ENCODE results near the gene FOXS1.
"Not testable (repeated sequence)": the region's sequence is repeated elsewhere in the genome, so short reads cannot be mapped to it uniquely, and the experiment has no call there.

Gene FOXS1

DNA sequence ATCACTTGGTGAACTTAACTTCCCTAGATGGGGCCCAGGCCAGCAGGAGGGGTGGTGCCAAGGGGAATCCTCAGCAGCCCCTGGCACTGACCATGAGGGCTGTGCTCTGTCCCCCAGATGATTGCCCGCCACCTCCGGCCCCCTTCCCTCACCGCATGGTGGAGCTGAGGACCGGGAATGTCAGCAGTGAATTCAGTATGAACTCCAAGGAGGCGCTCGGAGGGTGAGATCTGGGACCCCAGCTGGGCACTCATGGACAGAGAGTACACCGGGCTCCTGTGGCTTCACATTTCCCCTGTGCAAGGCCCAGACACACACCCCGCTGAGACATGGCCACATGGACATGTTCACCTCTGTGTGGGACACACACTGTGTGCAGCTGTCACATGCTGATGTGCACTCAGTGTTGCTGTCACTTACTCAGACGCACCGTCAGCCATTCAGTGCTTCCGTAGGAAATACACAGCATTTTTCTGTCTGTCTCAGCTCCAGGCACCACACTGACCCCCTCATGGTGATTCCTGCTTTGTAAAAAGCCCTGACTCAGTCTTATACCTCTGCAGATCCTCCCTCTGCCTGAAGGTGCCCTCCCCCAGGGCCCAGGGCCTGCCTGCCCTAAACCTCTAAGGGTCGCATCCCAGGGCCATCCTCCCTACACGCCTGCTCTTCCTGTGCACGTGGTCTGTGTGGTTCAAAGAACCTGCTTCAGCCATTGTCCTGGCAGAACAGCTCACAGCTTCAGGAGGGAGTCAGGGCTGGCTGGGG lies 21.9 kb downstream of the FOXS1 start:
- H3K9me3 Mint-ChIP-seq, result no peaks in the 10 kb centered on the region
- H3K36me3 Mint-ChIP-seq (ENCODE audit: low read depth), result no peaks in the 10 kb centered on the region
- H3K4me3 Mint-ChIP-seq, result no peak overlapping the region
- no peaks in the 10 kb centered on the region for H3K27me3 Mint-ChIP-seq
- no peak overlapping the region for H3K27ac Mint-ChIP-seq
- no peaks in the 10 kb centered on the region for H3K4me1 Mint-ChIP-seq (ENCODE audit: low read depth)

DNA sequence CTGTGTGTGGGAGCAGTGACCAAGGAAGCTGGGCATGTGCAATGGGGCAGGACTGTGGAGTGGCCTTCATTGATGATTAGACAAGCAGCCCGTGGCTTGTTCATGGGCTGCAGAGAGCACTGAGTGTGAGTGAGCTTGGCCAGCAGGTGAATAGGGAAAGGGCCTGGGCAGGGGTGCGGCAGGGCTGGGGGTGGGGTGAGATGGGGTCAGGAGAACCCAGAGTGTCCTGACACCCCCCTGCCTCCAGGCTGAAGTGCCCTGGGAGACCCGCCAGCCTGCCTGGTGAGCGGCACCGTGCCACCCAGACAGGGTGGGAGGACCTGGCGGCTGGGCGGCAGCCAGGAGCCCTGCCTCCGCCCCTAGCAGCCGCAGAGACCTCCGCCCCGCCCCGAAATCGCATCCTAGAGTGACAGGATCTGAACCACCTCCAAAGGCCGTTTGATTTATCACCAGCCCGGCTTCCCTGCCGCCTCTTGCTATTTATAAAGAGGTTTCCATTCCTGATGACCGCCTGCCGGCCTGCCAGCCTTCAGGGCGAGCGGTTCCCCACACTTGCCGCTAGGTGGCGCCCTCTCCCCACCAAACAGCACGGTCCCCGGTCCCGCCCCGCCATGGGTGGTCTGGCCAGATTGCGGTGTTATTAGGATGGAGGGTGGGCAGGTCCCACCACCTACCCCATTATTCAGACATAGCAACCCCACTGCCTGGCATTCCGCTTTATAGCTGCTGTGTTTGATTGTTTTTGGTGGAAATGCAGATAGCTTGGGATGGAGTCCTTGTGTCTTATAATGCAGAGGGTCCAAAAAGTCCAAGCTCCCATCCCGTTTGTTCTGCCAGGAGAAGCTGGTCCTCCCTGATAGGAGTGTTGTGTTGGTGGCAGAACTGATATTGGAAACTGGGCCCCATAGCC lies 22.7 kb downstream of the FOXS1 start:
- Mint-ChIP-seq H3K27ac (no peak overlapping the region), H3K27me3 (no peaks in the 10 kb centered on the region), H3K36me3 (ENCODE audit: low read depth) (no peaks in the 10 kb centered on the region), H3K9me3 (no peaks in the 10 kb centered on the region), H3K4me3 (no peak overlapping the region), H3K4me1 (ENCODE audit: low read depth) (no peaks in the 10 kb centered on the region)

DNA sequence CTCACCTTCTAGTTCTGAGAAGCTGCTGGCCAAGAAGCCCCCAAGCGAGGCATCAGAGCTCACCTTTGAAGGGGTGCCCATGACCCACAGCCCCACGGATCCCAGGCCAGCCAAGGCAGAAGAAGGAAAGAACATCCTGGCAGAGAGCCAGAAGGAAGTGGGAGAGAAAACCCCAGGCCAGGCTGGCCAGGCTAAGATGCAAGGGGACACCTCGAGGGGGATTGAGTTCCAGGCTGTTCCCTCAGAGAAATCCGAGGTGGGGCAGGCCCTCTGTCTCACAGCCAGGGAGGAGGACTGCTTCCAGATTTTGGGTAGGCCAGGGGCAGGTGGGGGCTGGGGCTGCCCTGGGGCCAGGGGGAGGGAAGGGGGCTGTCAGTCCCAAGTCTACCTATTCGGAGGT lies 24.0 kb downstream of the FOXS1 start:
- Mint-ChIP-seq H3K4me3 (no peak overlapping the region), H3K36me3 (ENCODE audit: low read depth) (no peaks in the 10 kb centered on the region), H3K27me3 (no peaks in the 10 kb centered on the region), H3K9me3 (no peaks in the 10 kb centered on the region), H3K4me1 (ENCODE audit: low read depth) (no peaks in the 10 kb centered on the region), H3K27ac (no peak overlapping the region)

DNA sequence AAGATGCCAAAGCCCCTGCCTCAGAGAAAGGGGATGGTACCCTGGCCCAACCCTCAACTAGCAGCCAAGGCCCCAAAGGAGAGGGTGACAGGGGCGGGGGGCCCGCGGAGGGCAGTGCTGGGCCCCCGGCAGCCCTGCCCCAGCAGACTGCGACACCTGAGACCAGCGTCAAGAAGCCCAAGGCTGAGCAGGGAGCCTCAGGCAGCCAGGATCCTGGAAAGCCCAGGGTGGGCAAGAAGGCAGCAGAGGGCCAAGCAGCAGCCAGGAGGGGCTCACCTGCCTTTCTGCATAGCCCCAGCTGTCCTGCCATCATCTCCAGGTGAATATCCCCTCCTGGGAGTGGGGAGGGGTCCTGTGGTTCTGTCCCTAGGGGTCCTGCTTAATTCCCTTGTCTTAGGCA lies 25.2 kb downstream of the FOXS1 start:
- H3K4me3 Mint-ChIP-seq, result no peak overlapping the region
- no peaks in the 10 kb centered on the region for H3K4me1 Mint-ChIP-seq (ENCODE audit: low read depth)
- no peaks in the 10 kb centered on the region for H3K9me3 Mint-ChIP-seq
- no peaks in the 10 kb centered on the region for H3K27me3 Mint-ChIP-seq
- H3K27ac Mint-ChIP-seq, result no peak overlapping the region
- no peaks in the 10 kb centered on the region for H3K36me3 Mint-ChIP-seq (ENCODE audit: low read depth)

DNA sequence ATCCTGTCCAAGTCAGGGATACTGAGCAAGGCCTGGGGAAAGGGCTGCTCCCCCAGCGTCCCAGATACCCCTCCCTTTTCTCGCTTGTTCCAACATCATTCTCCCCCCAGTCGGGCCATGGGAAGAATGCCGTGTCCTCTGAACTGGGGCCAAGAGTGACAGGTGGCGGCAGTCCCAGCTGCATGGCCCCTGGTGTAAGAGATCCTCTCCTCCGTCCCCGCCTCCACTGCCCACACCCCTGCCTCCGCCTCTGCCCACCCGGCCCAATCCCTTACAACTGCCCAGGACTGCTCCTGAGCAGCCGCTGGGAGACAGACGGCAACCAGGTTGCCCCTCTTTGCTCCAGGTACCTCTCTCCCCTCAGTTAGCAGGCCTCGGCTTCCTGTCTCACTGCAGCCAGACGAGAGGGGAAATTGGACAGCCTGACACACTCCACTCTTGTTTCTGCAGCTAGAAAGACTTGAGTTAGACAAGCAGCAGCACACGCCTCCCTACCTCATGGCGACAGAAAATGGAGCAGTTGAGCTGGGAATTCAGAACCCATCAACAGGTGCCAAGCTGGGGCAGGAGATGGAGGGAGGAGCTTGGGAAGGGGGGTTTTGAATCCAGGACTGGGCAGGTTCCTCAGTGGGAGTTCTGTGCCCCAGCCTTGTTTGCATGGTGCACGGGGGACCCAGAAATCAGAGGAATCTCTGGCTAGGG lies 26.2 kb downstream of the FOXS1 start, which contains the start of gene MYLK2:
Gene MYLK2, plus strand, starts transcription at position 274 of the 702 bp plus-strand sequence. Its CDS starts 225 bp downstream, at position 499.
- no peaks in the 10 kb centered on the region for H3K36me3 Mint-ChIP-seq (ENCODE audit: low read depth)
- no peaks in the 10 kb centered on the region for H3K4me1 Mint-ChIP-seq (ENCODE audit: low read depth)
- no peaks in the 10 kb centered on the region for H3K9me3 Mint-ChIP-seq
- no peak within 1 kb of the TSS for H3K27ac Mint-ChIP-seq
- no peak within 1 kb of the TSS for H3K4me3 Mint-ChIP-seq
- H3K27me3 Mint-ChIP-seq, result no peaks in the 10 kb centered on the region

DNA sequence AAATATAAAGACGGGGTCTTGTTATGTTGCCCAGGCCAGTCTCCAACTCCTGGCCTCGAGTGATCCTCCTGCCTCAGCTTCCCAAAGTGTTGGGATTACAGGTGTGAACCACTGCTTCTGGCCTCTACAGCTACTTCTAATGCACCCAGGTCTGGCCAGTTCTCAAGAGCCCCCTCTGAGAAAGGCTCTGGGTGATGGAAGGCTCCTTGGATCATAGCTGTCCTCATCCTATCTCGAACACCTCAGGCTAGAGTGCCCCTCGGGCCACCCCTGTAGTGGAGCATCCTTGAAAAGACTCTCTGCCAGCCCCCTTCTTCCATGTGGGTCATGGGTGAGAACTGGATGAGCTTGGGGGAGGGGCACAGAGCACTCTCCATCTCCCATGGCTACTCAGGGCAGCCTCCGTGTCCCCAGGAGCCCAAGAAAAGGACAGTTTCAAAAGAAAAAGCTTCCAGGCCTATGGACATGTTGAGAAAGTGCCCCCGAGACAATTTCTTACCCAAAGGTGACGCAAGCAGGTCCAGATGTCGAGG lies 27.0 kb downstream of the FOXS1 start:
- no peaks in the 10 kb centered on the region for H3K4me1 Mint-ChIP-seq (ENCODE audit: low read depth)
- no peaks in the 10 kb centered on the region for H3K9me3 Mint-ChIP-seq
- no peaks in the 10 kb centered on the region for H3K36me3 Mint-ChIP-seq (ENCODE audit: low read depth)
- H3K4me3 Mint-ChIP-seq, result no peak overlapping the region
- no peaks in the 10 kb centered on the region for H3K27me3 Mint-ChIP-seq
- no peak overlapping the region for H3K27ac Mint-ChIP-seq

DNA sequence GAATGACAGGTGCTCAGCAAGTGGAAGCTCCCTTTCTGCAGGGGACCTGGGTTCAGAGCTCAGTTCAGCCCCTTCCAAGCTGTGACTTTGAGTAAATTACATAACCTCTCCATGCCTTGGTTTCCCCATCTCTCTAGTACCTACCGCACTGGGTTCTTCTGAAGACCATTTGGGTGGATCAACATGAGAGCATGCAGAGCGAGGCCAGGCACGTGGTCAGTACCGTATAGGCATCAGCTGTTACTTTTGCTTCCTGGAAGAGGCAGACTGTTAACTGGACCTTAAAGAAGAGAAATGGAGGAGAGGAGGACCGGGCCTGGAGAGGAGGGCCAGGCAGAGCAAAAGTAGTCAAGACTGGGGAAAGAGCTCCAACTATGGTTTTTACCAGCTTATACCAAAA lies 27.9 kb downstream of the FOXS1 start:
- H3K9me3 Mint-ChIP-seq, result no peaks in the 10 kb centered on the region
- H3K27ac Mint-ChIP-seq, result no peak overlapping the region
- H3K4me3 Mint-ChIP-seq, result no peak overlapping the region
- H3K4me1 Mint-ChIP-seq (ENCODE audit: low read depth), result no peaks in the 10 kb centered on the region
- H3K27me3 Mint-ChIP-seq, result no peaks in the 10 kb centered on the region
- H3K36me3 Mint-ChIP-seq (ENCODE audit: low read depth), result no peaks in the 10 kb centered on the region

DNA sequence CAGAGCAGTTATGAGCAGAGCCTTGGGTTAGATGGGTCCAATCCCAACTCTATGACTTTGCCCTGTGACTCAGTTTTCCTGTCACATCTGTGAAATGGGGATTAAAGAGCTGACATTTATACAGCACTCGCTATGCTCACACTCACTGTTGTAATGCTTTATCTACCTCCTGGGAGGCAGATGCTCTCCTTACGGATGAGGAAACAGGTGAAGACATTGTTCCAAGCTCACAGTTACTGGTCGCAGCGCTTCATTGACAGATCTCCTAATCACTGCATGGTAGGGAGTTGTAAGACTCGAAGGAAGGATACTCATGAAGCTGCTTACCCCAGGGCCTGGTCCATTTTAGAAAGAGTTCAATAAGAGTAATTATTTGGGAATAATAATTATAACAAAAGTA lies 29.2 kb downstream of the FOXS1 start:
- Mint-ChIP-seq H3K27me3 (no peaks in the 10 kb centered on the region), H3K4me1 (ENCODE audit: low read depth) (no peaks in the 10 kb centered on the region)

DNA sequence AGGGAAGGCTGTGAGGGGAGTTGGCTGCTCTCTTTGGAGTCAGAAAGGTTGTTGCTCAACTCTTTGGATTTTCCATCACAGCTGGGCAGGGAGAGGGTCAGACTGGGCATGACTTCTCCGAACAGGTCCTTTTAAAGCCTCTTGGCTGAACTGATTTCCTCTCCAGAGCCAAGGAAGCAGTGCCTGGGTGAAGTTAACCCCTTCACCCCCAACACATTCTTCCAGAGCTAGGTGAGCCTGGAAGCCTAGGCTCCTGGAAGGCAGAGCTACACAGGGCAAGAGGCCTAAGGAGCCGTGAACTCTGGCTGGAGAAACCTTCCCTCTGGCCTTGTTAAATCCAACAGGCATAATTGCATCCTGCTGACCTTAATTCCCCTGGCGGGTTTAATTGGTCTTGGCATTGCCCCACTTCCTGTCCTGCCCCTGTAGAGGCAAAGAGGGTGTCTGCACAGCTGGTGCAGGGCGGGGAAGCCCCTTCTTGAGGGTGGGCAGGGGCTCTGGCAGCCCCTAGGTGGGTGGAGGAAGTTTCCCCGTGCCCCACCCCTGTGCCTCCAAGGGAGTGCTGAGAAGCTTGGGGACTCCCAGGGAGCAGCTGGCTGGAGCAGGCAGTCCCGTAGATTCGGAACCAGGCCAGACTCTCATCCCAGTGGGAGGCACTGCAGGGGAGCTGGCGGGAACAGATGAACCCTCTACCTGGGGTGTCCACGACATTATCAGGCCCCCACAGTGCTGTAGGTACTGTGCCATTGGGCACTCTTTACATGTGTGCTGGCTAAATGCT lies 29.8 kb downstream of the FOXS1 start:
- Mint-ChIP-seq H3K4me1 (ENCODE audit: low read depth) (no peaks in the 10 kb centered on the region), H3K27ac (no peak overlapping the region), H3K36me3 (ENCODE audit: low read depth) (no peaks in the 10 kb centered on the region), H3K27me3 (no peaks in the 10 kb centered on the region), H3K9me3 (no peaks in the 10 kb centered on the region), H3K4me3 (no peak overlapping the region)

More for the DNA sequence above, 29.2 kb downstream of the FOXS1 start:
- no peaks in the 10 kb centered on the region for H3K9me3 Mint-ChIP-seq
- H3K27ac Mint-ChIP-seq, result no peak overlapping the region
- H3K4me3 Mint-ChIP-seq, result no peak overlapping the region
- no peaks in the 10 kb centered on the region for H3K36me3 Mint-ChIP-seq (ENCODE audit: low read depth)

DNA sequence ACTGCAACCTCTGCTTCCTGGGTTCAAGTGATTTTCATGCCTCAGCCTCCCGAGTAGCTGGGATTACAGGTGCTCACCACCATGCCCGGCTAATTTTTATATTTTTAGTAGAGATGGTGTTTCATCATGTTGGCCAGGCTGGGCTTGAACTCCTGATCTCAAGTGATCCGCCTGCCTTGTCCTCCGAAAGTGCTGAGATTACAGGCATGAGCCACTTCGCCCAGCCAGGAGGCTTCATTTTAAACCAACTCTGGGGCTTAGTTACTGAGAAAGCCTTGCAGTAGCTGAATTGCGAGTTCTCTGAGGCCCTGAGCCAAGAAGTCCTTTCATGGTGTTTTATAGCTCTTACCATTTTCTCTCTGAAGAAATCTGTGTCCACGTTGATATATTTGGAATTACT lies 31.3 kb downstream of the FOXS1 start:
- not testable (repeated sequence) for H3K27me3 Mint-ChIP-seq; H3K27ac Mint-ChIP-seq; H3K36me3 Mint-ChIP-seq (ENCODE audit: low read depth); H3K9me3 Mint-ChIP-seq; H3K4me3 Mint-ChIP-seq; H3K4me1 Mint-ChIP-seq (ENCODE audit: low read depth)

DNA sequence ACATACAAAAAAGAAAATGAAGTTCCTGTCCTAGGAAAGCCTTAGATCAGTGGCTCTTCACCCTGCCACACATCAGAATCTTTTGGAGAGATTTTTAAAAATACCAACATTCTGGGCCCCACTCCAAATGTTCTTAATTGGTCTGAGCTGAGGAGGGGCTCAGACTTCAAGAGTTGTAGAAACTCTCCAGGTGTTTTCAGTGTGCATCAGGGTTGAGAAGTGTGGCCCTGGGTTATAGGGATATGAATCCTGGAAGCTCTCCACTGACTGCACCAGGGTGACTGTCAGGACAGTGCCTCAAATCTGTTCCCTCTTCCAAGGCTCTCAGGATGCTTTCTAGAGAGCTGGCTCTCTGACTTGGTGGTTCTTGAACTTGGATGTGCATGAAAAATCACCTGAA lies 31.8 kb downstream of the FOXS1 start:
- H3K9me3 Mint-ChIP-seq, result no peaks in the 10 kb centered on the region
- no peak overlapping the region for H3K4me3 Mint-ChIP-seq
- H3K27ac Mint-ChIP-seq, result no peak overlapping the region
- peaks cover 5% of the 10 kb centered on the region for H3K4me1 Mint-ChIP-seq (ENCODE audit: low read depth)
- H3K36me3 Mint-ChIP-seq (ENCODE audit: low read depth), result no peaks in the 10 kb centered on the region
- H3K27me3 Mint-ChIP-seq, result no peaks in the 10 kb centered on the region

DNA sequence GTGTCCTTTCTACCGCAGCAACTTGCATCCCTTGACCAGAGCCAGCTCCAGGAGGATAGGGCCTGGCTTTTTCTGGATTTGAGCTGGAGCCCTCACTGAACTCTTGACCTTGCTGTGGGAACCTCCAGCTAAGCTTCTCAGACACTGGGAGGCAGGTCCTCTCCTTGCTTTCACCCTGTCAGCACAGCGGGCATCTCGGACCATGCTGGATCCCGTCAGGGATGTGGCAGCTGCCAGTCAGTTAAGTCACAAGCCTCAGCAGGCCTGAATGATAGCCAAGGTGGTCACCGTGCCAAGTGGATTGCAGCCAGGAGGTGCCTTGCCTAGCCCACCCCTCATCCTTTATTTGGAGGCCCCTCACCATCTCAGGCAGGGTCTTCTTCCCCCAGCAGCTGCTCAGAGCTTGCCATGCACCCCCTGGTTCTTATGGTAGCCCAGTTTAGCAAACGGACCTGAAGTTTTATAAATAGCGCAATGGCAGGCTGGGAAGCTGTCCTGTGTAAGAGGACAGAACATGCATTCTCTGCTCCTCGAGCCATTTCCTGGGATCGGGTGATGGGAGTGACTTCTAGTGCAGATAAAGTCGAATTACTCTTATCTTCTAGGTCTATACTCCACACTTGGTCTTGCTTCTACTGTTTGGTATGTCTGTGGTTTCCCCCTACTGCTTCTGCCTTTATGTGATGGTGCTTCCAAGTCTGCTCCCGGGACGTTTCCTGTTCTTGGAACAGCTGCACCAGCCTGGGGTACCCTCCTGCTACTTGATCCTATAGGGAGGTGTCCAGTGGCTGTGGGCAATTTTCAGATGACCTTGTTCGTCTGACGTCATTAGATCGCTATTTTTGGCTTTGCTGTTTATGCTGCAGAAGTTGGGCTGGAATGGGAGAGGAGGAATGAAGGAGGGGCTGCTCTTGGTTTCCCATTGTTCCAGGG lies 33.3 kb downstream of the FOXS1 start:
- Mint-ChIP-seq H3K4me3 (no peak overlapping the region), H3K27ac (no peak overlapping the region), H3K36me3 (ENCODE audit: low read depth) (no peaks in the 10 kb centered on the region), H3K27me3 (no peaks in the 10 kb centered on the region), H3K9me3 (no peaks in the 10 kb centered on the region), H3K4me1 (ENCODE audit: low read depth) (peaks cover 5% of the 10 kb centered on the region)

DNA sequence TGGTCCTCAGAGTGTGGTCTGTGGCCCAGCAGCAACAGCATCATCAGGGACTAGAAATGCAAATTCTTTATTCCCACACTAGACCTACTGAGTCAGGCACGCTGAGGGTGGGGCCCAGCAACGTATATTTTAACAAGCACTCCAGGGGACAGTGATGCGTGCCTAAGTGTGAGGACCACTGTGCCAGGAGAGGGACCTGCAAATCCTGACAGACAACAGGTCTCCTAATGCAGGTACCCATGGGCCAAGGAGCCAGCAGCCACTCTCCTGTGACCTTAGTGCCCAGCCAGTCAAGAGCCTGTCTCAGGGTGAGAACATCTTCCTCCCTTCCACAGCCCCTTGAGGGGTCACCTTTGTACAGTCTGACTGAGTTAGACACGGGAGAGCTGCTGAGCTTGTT lies 34.2 kb downstream of the FOXS1 start:
- Mint-ChIP-seq H3K27me3 (no peaks in the 10 kb centered on the region), H3K27ac (no peak overlapping the region), H3K9me3 (no peaks in the 10 kb centered on the region)

More for the DNA sequence above, 34.2 kb downstream of the FOXS1 start:
- H3K4me3 Mint-ChIP-seq, result no peak overlapping the region
- H3K4me1 Mint-ChIP-seq (ENCODE audit: low read depth), result peaks cover 5% of the 10 kb centered on the region
- H3K36me3 Mint-ChIP-seq (ENCODE audit: low read depth), result peaks cover 5% of the 10 kb centered on the region

Measured in stimulated activated naive CD8-positive, alpha-beta T cell treated with anti-CD3 and anti-CD28 coated beads, Interleukin-15, Interleukin-2, amounts not matched to agents 100 ng/mL and 50 ng/mL, for 24 hours (primary cell).